OCI-LY1 (cell line): ENCODE results near the gene SIK2.

Source experiments
- H2AFZ ChIP-seq: fragments of 200-600 bp; sonication (generic), shearing (Covaris generic); 2 replicates; pipeline ENCODE4 v1.6.0; 2014; ENCODE audit warnings: antibody characterized with exemption, mild to moderate bottlenecking, low read length
- H3F3A ChIP-seq: fragments of 200-600 bp; sonication (generic), shearing (Covaris generic); 2 replicates; pipeline ENCODE4 v1.6.0; 2014; ENCODE audit warnings: mild to moderate bottlenecking, antibody characterized with exemption, low read length, moderate library complexity; ENCODE audit not compliant: insufficient read depth
- H3K27ac ChIP-seq: fragments of 200-600 bp; sonication (generic); 2 replicates; pipeline ENCODE4 v1.5.1; 2014; ENCODE audit warnings: low read length, mixed run types, mild to moderate bottlenecking, low read depth; ENCODE audit not compliant: poor library complexity, severe bottlenecking
- H3K27me3 ChIP-seq: fragments of 200-600 bp; sonication (generic); 2 replicates; pipeline ENCODE4 v1.6.0; 2014; ENCODE audit warnings: antibody characterized with exemption, mild to moderate bottlenecking, low read length, moderate library complexity; ENCODE audit not compliant: insufficient read depth
- H3K36me3 ChIP-seq: fragments of 200-600 bp; sonication (generic); 2 replicates; pipeline ENCODE4 v1.6.1; 2014; ENCODE audit warnings: mild to moderate bottlenecking, antibody characterized with exemption, low read length, moderate library complexity, mixed read lengths; ENCODE audit not compliant: insufficient read depth
- H3K4me1 ChIP-seq: fragments of 200-600 bp; sonication (generic); 2 replicates; pipeline ENCODE4 v1.5.1; 2014; ENCODE audit warnings: mild to moderate bottlenecking, low read length, moderate library complexity; ENCODE audit not compliant: insufficient read depth, severe bottlenecking
- H3K4me2 ChIP-seq: fragments of 200-600 bp; sonication (generic), shearing (Covaris generic); 2 replicates; pipeline ENCODE4 v1.6.1; 2014; ENCODE audit warnings: low read length
- H3K4me3 ChIP-seq: fragments of 200-600 bp; sonication (generic); 2 replicates; pipeline ENCODE4 v1.5.1; 2014; ENCODE audit warnings: low read length, low read depth, mild to moderate bottlenecking, mixed read lengths; ENCODE audit not compliant: poor library complexity, severe bottlenecking
- H3K79me2 ChIP-seq: fragments of 200-600 bp; shearing (Covaris generic); 2 replicates; pipeline ENCODE4 v1.6.1; 2016; ENCODE audit warnings: mixed run types, low read length, mixed read lengths; ENCODE audit not compliant: insufficient read depth
- H3K9ac ChIP-seq: fragments of 200-600 bp; sonication (generic), shearing (Covaris generic); 2 replicates; pipeline ENCODE4 v1.6.1; 2014; ENCODE audit warnings: mild to moderate bottlenecking, low read length, mixed read lengths
- H3K9me2 ChIP-seq: fragments of 200-600 bp; sonication (generic), shearing (Covaris generic); 2 replicates; pipeline ENCODE4 v1.6.1; 2014; ENCODE audit warnings: low read depth, mild to moderate bottlenecking, low read length, mixed read lengths
- H3K9me3 ChIP-seq: fragments of 200-600 bp; shearing (Covaris generic); 2 replicates; pipeline ENCODE4 v1.6.1; 2014; ENCODE audit warnings: low read length, mixed read lengths
- H4K20me1 ChIP-seq: fragments of 200-600 bp; sonication (generic), shearing (Covaris generic); 2 replicates; pipeline ENCODE4 v1.6.0; 2016; ENCODE audit warnings: mild to moderate bottlenecking, low read length; ENCODE audit not compliant: insufficient read depth
- EZH2 ChIP-seq: fragments of 200-600 bp; sonication (generic), shearing (Covaris generic); IDR thresholded peaks from 2 replicates; pipeline ENCODE4 v1.8.0; 2017; ENCODE audit warnings: borderline replicate concordance, mixed run types, mild to moderate bottlenecking, antibody characterized with exemption, low read length, moderate library complexity, mixed read lengths
- TF ChIP-seq, protein P1 (sequence below): fragments of 200-600 bp; sonication (generic), shearing (Covaris generic); IDR thresholded peaks from 2 replicates; pipeline ENCODE4 v1.5.1; 2017; ENCODE audit warnings: mild to moderate bottlenecking, antibody characterized with exemption, low read length, moderate library complexity, mixed read lengths

Gene SIK2

GRCh38 chr11:111759376-111759775 is 157.1 kb downstream of the SIK2 start:
- peaks cover 99% of the 10 kb centered on the region for H3K36me3 ChIP-seq
- no peak for TF ChIP-seq EZH2
- TF ChIP-seq, protein P1, sequence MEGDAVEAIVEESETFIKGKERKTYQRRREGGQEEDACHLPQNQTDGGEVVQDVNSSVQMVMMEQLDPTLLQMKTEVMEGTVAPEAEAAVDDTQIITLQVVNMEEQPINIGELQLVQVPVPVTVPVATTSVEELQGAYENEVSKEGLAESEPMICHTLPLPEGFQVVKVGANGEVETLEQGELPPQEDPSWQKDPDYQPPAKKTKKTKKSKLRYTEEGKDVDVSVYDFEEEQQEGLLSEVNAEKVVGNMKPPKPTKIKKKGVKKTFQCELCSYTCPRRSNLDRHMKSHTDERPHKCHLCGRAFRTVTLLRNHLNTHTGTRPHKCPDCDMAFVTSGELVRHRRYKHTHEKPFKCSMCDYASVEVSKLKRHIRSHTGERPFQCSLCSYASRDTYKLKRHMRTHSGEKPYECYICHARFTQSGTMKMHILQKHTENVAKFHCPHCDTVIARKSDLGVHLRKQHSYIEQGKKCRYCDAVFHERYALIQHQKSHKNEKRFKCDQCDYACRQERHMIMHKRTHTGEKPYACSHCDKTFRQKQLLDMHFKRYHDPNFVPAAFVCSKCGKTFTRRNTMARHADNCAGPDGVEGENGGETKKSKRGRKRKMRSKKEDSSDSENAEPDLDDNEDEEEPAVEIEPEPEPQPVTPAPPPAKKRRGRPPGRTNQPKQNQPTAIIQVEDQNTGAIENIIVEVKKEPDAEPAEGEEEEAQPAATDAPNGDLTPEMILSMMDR, result no peak

GRCh38 chr11:111759778-111760407 is 157.6 kb downstream of the SIK2 start:
- H3K4me1 ChIP-seq, result peaks cover 11% of the 10 kb centered on the region

More at GRCh38 chr11:111759376-111759775, 157.1 kb downstream of the SIK2 start:
- Histone ChIP-seq H3F3A (no peaks in the 10 kb centered on the region), H3K4me1 (peaks cover 6% of the 10 kb centered on the region), H3K4me3 (no peak overlapping the region), H3K9me2 (no peaks in the 10 kb centered on the region), H3K9ac (no peak overlapping the region), H3K27ac (no peak overlapping the region), H2AFZ (no peak overlapping the region), H3K4me2 (no peak overlapping the region), H3K79me2 (no peaks in the 10 kb centered on the region), H3K27me3 (no peaks in the 10 kb centered on the region), H4K20me1 (no peaks in the 10 kb centered on the region), H3K9me3 (no peaks in the 10 kb centered on the region)

GRCh38 chr11:111761036-111761435 is 158.8 kb downstream of the SIK2 start:
- Histone ChIP-seq H2AFZ (no peak overlapping the region), H3K27me3 (no peaks in the 10 kb centered on the region), H3K4me2 (no peak overlapping the region), H3K36me3 (peaks cover 86% of the 10 kb centered on the region), H3K9ac (no peak overlapping the region), H3F3A (no peaks in the 10 kb centered on the region), H3K27ac (no peak overlapping the region), H3K4me3 (no peak overlapping the region), H3K9me2 (no peaks in the 10 kb centered on the region), H3K79me2 (peaks cover 10% of the 10 kb centered on the region), H4K20me1 (no peaks in the 10 kb centered on the region), H3K4me1 (peaks cover 16% of the 10 kb centered on the region), H3K9me3 (no peaks in the 10 kb centered on the region)
- no peak for TF ChIP-seq EZH2
- TF ChIP-seq, protein P1, result no peak

More at GRCh38 chr11:111759778-111760407, 157.6 kb downstream of the SIK2 start:
- no peak overlapping the region for H3K27ac ChIP-seq
- TF ChIP-seq, protein P1, result no peak
- TF ChIP-seq EZH2, result no peak
- H3K79me2 ChIP-seq, result peaks cover 2% of the 10 kb centered on the region
- no peak overlapping the region for H2AFZ ChIP-seq
- peaks cover 97% of the 10 kb centered on the region for H3K36me3 ChIP-seq
- no peak overlapping the region for H3K4me2 ChIP-seq
- H3K4me3 ChIP-seq, result no peak overlapping the region
- H3K9me2 ChIP-seq, result no peaks in the 10 kb centered on the region
- no peaks in the 10 kb centered on the region for H3K9me3 ChIP-seq
- no peaks in the 10 kb centered on the region for H3F3A ChIP-seq
- no peaks in the 10 kb centered on the region for H3K27me3 ChIP-seq
- no peak overlapping the region for H3K9ac ChIP-seq
- H4K20me1 ChIP-seq, result no peaks in the 10 kb centered on the region
